Endothelial cell of umbilical vein (primary cell): ENCODE data around the gene ARFGEF3. TPM values are rescaled to one million over a fixed set of nuclear protein-coding genes. Genes with fewer than 3 reads are reported as not detected.

Experiments used
- BruUV-seq: library from RNA; stranded (reverse); fragments of 400-500 nt; replicated peaks from 2 replicates; lab custom pipeline; 2021; lab: Mats Ljungman, UMichigan
- CTCF ChIA-PET: fragments of 300-600, 350-600 bp; sonication (Branson Sonifier 250); formaldehyde crosslinking; loops from one replicate; lab custom pipeline; 2021; ENCODE audit warnings: antibody characterized with exemption, inconsistent platforms; lab: Charles Lee
- POLR2A ChIA-PET: fragments of 300-600, 350-600 bp; sonication (Branson Sonifier 250); formaldehyde crosslinking; loops from one replicate; lab custom pipeline; 2021; ENCODE audit warnings: antibody characterized with exemption, inconsistent platforms; lab: Charles Lee
- DNase-seq: peaks from one replicate; pipeline ENCODE4 v3.0.0-alpha.2; 2011; ENCODE audit warnings: low read depth, low spot score
- FAIRE-seq: peaks from 2 replicates; lab custom pipeline; 2011; peaks lifted over from hg19 to GRCh38; lab: Jason Lieb, UNC
- H2AFZ ChIP-seq: 2 replicates; pipeline ENCODE4 v1.6.0; 2012; ENCODE audit warnings: low read depth, low read length, control low read depth, inconsistent platforms
- H3K27ac ChIP-seq: 2 replicates; pipeline ENCODE4 v1.5.1; 2011; ENCODE audit warnings: low read depth, mild to moderate bottlenecking, control low read depth, low read length, moderate library complexity; ENCODE audit not compliant: insufficient read depth
- H3K27me3 ChIP-seq, 2 experiments: 2 replicates each; pipeline versions ENCODE4 v1.6.0 to v1.6.1; 2011; ENCODE audit warnings: low read length in 2 of 2, mixed read lengths in 1 of 2; ENCODE audit not compliant: control insufficient read depth in 2 of 2, insufficient read depth in 2 of 2
- H3K36me3 ChIP-seq, 2 experiments: 2 replicates in 1 of 2; 3 replicates in 1 of 2; pipeline ENCODE4 v1.5.1; 2011; ENCODE audit warnings: low read length in 2 of 2, mild to moderate bottlenecking in 1 of 2, moderate library complexity in 1 of 2; ENCODE audit not compliant: control insufficient read depth in 2 of 2, insufficient read depth in 2 of 2; ENCODE audit errors: extremely low read depth in 1 of 2
- H3K4me1 ChIP-seq: 3 replicates; pipeline ENCODE4 v1.5.1; 2011; ENCODE audit warnings: mild to moderate bottlenecking, low read length; ENCODE audit not compliant: control insufficient read depth, insufficient read depth; ENCODE audit errors: extremely low read depth
- H3K4me2 ChIP-seq: 2 replicates; pipeline ENCODE4 v1.6.1; 2011; ENCODE audit warnings: low read length, control low read depth, mixed read lengths; ENCODE audit not compliant: insufficient read depth
- H3K4me3 ChIP-seq, 3 experiments: fragments of 200-600 bp in 1 of 3; sonication (generic), shearing (Covaris generic) in 1 of 3; replicated peaks in 1 of 3; 2 replicates each; pipeline ENCODE4 v1.5.1; 2011 to 2016; ENCODE audit warnings: control low read depth in 3 of 3, low read length in 3 of 3, mild to moderate bottlenecking in 2 of 3, inconsistent platforms in 1 of 3, low read depth in 1 of 3, moderate library complexity in 1 of 3; ENCODE audit not compliant: insufficient read depth in 1 of 3
- H3K79me2 ChIP-seq: 2 replicates; pipeline ENCODE4 v1.6.0; 2012; ENCODE audit warnings: low read length, inconsistent platforms; ENCODE audit not compliant: control insufficient read depth, insufficient read depth
- H3K9ac ChIP-seq: replicated peaks from 2 replicates; pipeline ENCODE3; 2011; ENCODE audit warnings: low read length, control low read depth; ENCODE audit not compliant: insufficient read depth; ENCODE audit errors: extremely low read depth
- H3K9me1 ChIP-seq: replicated peaks from 3 replicates; pipeline ENCODE4 v1.6.0; 2011; ENCODE audit warnings: mild to moderate bottlenecking, low read length; ENCODE audit not compliant: control insufficient read depth, insufficient read depth; ENCODE audit errors: extremely low read depth
- H3K9me3 ChIP-seq: replicated peaks from 2 replicates; pipeline ENCODE4 v1.5.1; 2012; ENCODE audit warnings: low read length, inconsistent platforms; ENCODE audit not compliant: control insufficient read depth, insufficient read depth
- H4K20me1 ChIP-seq: replicated peaks from 2 replicates; pipeline ENCODE3; 2011; ENCODE audit warnings: mild to moderate bottlenecking, low read length; ENCODE audit not compliant: control insufficient read depth, insufficient read depth; ENCODE audit errors: extremely low read depth
- CTCF ChIP-seq, 2 donors: IDR thresholded peaks; 1 replicate in 1 of 2; 2 replicates in 1 of 2; pipeline ENCODE4 v1.5.1; 2011; ENCODE audit warnings: low read length in 2 of 2, mild to moderate bottlenecking in 2 of 2, moderate library complexity in 2 of 2, control low read depth in 1 of 2, inconsistent platforms in 1 of 2, low read depth in 1 of 2; ENCODE audit not compliant: insufficient read depth in 1 of 2; ENCODE audit errors: extremely low read depth in 1 of 2
- EZH2 ChIP-seq: IDR thresholded peaks from 2 replicates; pipeline ENCODE4 v1.6.1; 2012; ENCODE audit warnings: borderline replicate concordance, low read depth, mild to moderate bottlenecking, moderate library complexity, low read length, inconsistent platforms; ENCODE audit not compliant: severe bottlenecking
- FOS ChIP-seq: IDR thresholded peaks from 2 replicates; pipeline ENCODE4 v1.6.1; 2011; ENCODE audit warnings: mild to moderate bottlenecking, low read length, moderate library complexity, borderline replicate concordance; ENCODE audit not compliant: insufficient read depth
- GATA2 ChIP-seq: IDR thresholded peaks from 2 replicates; pipeline ENCODE4 v1.7.0; 2011; ENCODE audit warnings: low read depth, mild to moderate bottlenecking, moderate library complexity, mixed read lengths, low read length; ENCODE audit not compliant: insufficient read length, insufficient read depth
- JUN ChIP-seq: IDR thresholded peaks from 2 replicates; pipeline ENCODE4 v1.6.1; 2011; ENCODE audit warnings: borderline replicate concordance, low read depth; ENCODE audit not compliant: insufficient read length, insufficient read depth
- MAX ChIP-seq: IDR thresholded peaks from 2 replicates; pipeline ENCODE4 v1.6.1; 2011; ENCODE audit not compliant: insufficient read depth, insufficient read length
- MYC ChIP-seq: IDR thresholded peaks from one replicate; pipeline ENCODE4 v1.6.1; 2011; ENCODE audit warnings: mild to moderate bottlenecking, low read depth, low read length
- POLR2A ChIP-seq: IDR thresholded peaks from 2 replicates; pipeline ENCODE4 v1.6.1; 2012; ENCODE audit warnings: low read depth, mild to moderate bottlenecking, control low read depth, low read length
- POLR2AphosphoS5 ChIP-seq: IDR thresholded peaks from 2 replicates; pipeline ENCODE4 v1.6.1; 2012; ENCODE audit warnings: low read depth, mild to moderate bottlenecking, control low read depth, low read length, moderate library complexity; ENCODE audit not compliant: insufficient read depth
- dilution Hi-C: fragments of 300-500 bp; cut with MboI; formaldehyde crosslinking; loops from one replicate; pipeline ENCODE4 v1.15.0; 2019; ENCODE audit warnings: low sequenced_read_pairs; ENCODE audit not compliant: extremely low pct_ligation_motif_present
- intact Hi-C: fragments of 100-400 bp; cut with micrococcal nuclease; formaldehyde crosslinking; loops from one replicate; pipeline ENCODE4 v1.10.0; 2022
- polyA plus RNA-seq, 4 experiments: library from polyadenylated mRNA; depleted of rRNA in 3 of 4; stranded (reverse) in 3 of 4; unstranded in 1 of 4; fragments of >200 nt; gene quantifications; 2 replicates each; pipeline versions ENCODE4 v1.2.1 to v1.2.3, GENCODE V29; 2011 to 2012; ENCODE audit warnings: missing spikeins in 1 of 4
- total RNA-seq: library from RNA; stranded (reverse); gene quantifications from 2 replicates; pipeline ENCODE4 v1.2.3, GENCODE V29; 2021

Gene ARFGEF3
- total and polyA plus RNA-seq, 2 donors (not counting 3 experiments of a cell fraction or from before 2014, with no cell fraction given): 1.3 to 7.3 TPM

DNA sequence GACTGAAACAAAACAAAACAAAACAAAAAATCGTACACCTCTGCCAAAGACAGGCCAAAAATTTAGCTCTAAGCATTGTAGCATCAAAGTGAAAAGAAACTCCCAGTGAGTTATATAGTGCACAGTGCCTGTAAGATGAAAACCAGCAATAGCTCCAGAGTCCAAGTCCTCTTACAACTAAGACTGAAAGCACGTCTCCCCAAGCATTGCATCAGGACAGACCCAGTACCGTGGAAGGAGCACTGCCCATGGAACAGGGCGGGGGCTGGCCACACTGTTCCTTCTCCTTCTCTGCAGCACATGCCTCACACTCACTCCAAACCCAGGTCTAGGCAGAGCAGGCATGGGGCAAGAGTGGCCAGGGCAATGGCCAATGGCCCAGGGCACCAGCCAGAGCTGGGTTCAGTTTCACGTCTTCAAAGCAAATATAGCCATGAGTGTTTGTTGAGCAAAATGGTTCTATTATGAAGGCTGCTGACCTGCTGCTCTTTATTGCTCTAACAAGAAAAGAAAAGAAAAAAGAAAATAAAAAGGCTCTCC is 128.8 kb downstream of the ARFGEF3 start:
- Histone ChIP-seq H2AFZ (no peak overlapping the region), H3K9ac (no peak overlapping the region)
- BruUV-seq: no TSS peak

More for the DNA sequence above, 128.8 kb downstream of the ARFGEF3 start:
- CTCF ChIA-PET: interaction anchor here (1.2 to 2.2 kb wide), 3 partner anchors 11 to 113 kb away, joined by 3 to 7 read pairs (median 4); no protein-coding TSS in a partner anchor
- Histone ChIP-seq H3K4me1 (peaks cover 5% of the 10 kb centered on the region), H3K4me3 (no peak overlapping the region), H4K20me1 (no peaks in the 10 kb centered on the region), H3K27me3 (no peaks in the 10 kb centered on the region), H3K9me3 (no peaks in the 10 kb centered on the region), H3K9me1 (no peaks in the 10 kb centered on the region), H3K27ac (no peak overlapping the region), H3K36me3 (no peaks in the 10 kb centered on the region), H3K4me2 (no peak overlapping the region), H3K79me2 (no peaks in the 10 kb centered on the region)
- FAIRE-seq (no peak), DNase-seq (no peak)
- dilution Hi-C loops: no loop called here
- intact Hi-C loops: no loop called here
- POLR2A ChIA-PET: no interaction called here
- TF ChIP-seq FOS: no peak
- no peak for TF ChIP-seq GATA2
- no peak for TF ChIP-seq MAX
- TF ChIP-seq POLR2A: no peak
- no peak for TF ChIP-seq EZH2
- no peak for TF ChIP-seq POLR2AphosphoS5
- TF ChIP-seq MYC: no peak
- no peak for TF ChIP-seq CTCF (IDR thresholded peaks at IDR 0.05; ENCODE audit: extremely low read depth in 1 of 2, insufficient read depth in 1 of 2, low read depth in 1 of 2, low read length in 2 of 2)
- TF ChIP-seq JUN: no peak
